ENCODE data around the gene DIABLO.

GRCh38 chr12:122199484-122200355, 26.1 kb downstream of the DIABLO start:
- TF ChIP-seq POLR2A (IDR thresholded peaks at IDR 0.05) (no peak), CTCF (IDR thresholded peaks at IDR 0.05) (no peak)

All from vagina (tissue), 2 donors.